Measurements from ENCODE around the gene RGS6. TPM values are rescaled to one million over a fixed set of nuclear protein-coding genes. Genes with fewer than 3 reads are reported as not detected.

Gene RGS6
- total RNA-seq, 1 donor from 2014 or later, result 0.34 TPM

DNA sequence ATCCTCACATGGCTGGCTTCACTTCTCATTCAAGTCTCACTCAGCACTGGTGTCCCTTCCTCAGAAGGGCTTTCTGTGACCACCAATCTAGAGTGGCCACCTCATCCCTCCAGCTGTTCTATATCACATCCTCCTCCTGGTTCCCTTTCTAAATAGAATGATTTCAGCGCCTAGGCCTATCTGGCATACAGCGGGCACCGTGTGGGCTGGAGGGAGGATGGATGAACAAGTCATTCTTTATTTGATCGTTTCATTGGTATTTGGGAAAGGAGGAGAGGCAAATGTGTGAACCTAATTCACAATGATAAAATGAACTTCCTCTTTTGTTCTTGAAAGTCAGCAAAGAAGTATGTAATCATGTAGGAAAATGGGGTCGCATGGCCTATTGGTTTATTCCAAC, 567.5 kb downstream of the RGS6 start:
- peaks cover 3% of the 10 kb centered on the region for H3K4me1 Mint-ChIP-seq (ENCODE audit: low read depth, unreplicated experiment)
- Histone ChIP-seq H3K27ac (ENCODE audit: low read depth, low read length) (no peak overlapping the region), H3K9ac (ENCODE audit: low read length) (no peak overlapping the region), H3K9me3 (ENCODE audit: insufficient read depth, low read depth, low read length) (no peaks in the 10 kb centered on the region), H3K4me3 (ENCODE audit: insufficient read depth, low read depth, low read length) (no peak overlapping the region), H3K79me2 (ENCODE audit: insufficient read depth, low read length) (no peaks in the 10 kb centered on the region), H3K4me1 (ENCODE audit: insufficient read depth, low read length) (no peaks in the 10 kb centered on the region), H3K27me3 (ENCODE audit: insufficient read depth, low read length) (no peaks in the 10 kb centered on the region), H4K20me1 (ENCODE audit: insufficient read depth, low read length) (no peaks in the 10 kb centered on the region), H2AFZ (ENCODE audit: low read depth, low read length) (no peak overlapping the region), H3K4me2 (ENCODE audit: low read length) (no peak overlapping the region), H3K36me3 (ENCODE audit: insufficient read depth, low read length) (no peaks in the 10 kb centered on the region)
- no peak overlapping the region for H3K4me3 Mint-ChIP-seq (ENCODE audit: unreplicated experiment)
- peaks cover 3% of the 10 kb centered on the region for H3K36me3 Mint-ChIP-seq (ENCODE audit: low read depth, unreplicated experiment)
- peaks cover 5% of the 10 kb centered on the region for H3K9me3 Mint-ChIP-seq (ENCODE audit: unreplicated experiment)
- H3K27me3 Mint-ChIP-seq (ENCODE audit: low read depth, unreplicated experiment), result peaks cover 13% of the 10 kb centered on the region
- no peak overlapping the region for H3K27ac Mint-ChIP-seq (ENCODE audit: unreplicated experiment)
- no peak for FAIRE-seq
- TF ChIP-seq CTCF (IDR thresholded peaks at IDR 0.05; ENCODE audit: insufficient read depth, low read depth, low read length), result no peak
- no peak for TF ChIP-seq EZH2 (IDR thresholded peaks at IDR 0.05; ENCODE audit: insufficient read depth, low read length)
- DNase-seq (ENCODE audit: low read depth), result no peak

DNA sequence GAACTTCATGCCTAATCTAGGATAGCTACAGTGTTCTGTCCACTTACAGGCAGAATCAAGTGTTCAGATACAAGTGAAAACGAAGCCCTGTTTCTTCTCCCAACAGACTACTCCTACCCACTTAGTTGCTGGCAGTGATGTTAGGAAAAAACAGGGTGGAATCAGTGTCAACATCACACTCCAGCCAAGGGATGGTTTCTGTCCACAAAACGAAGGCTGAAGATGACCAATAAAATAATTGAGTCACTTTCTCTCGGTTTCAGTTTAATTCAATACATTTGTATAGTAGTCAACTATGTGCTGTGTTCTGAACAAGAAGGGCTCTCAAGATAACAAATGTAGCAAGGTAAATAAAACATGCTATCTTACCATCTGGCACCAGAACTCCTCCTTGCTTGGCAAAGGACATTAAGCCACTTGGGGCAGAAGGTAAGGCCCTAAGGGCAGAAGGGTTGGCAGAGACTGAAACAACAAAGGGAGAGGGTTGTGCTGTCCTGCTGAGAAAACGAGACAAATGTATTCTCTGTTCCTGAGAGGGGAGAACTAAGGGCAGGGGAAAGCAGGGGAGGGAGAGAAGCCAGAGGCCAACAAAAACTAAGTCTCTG, 568.1 kb downstream of the RGS6 start:
- DNase-seq (ENCODE audit: low read depth) (no peak), FAIRE-seq (no peak)
- Mint-ChIP-seq H3K36me3 (ENCODE audit: low read depth, unreplicated experiment) (peaks cover 3% of the 10 kb centered on the region), H3K9me3 (ENCODE audit: unreplicated experiment) (peaks cover 5% of the 10 kb centered on the region), H3K27ac (ENCODE audit: unreplicated experiment) (no peak overlapping the region), H3K4me1 (ENCODE audit: low read depth, unreplicated experiment) (peaks cover 3% of the 10 kb centered on the region), H3K4me3 (ENCODE audit: unreplicated experiment) (no peak overlapping the region), H3K27me3 (ENCODE audit: low read depth, unreplicated experiment) (peaks cover 13% of the 10 kb centered on the region)
- H3K27ac ChIP-seq (ENCODE audit: low read depth, low read length), result no peak overlapping the region
- no peak overlapping the region for H3K4me3 ChIP-seq (ENCODE audit: insufficient read depth, low read depth, low read length)
- H3K27me3 ChIP-seq (ENCODE audit: insufficient read depth, low read length), result no peaks in the 10 kb centered on the region
- H3K9ac ChIP-seq (ENCODE audit: low read length), result no peak overlapping the region
- no peaks in the 10 kb centered on the region for H3K9me3 ChIP-seq (ENCODE audit: insufficient read depth, low read depth, low read length)
- no peak overlapping the region for H3K4me2 ChIP-seq (ENCODE audit: low read length)
- no peaks in the 10 kb centered on the region for H3K79me2 ChIP-seq (ENCODE audit: insufficient read depth, low read length)
- H2AFZ ChIP-seq (ENCODE audit: low read depth, low read length), result no peak overlapping the region
- no peaks in the 10 kb centered on the region for H4K20me1 ChIP-seq (ENCODE audit: insufficient read depth, low read length)
- no peaks in the 10 kb centered on the region for H3K4me1 ChIP-seq (ENCODE audit: insufficient read depth, low read length)
- no peak for TF ChIP-seq EZH2 (IDR thresholded peaks at IDR 0.05; ENCODE audit: insufficient read depth, low read length)
- TF ChIP-seq CTCF (IDR thresholded peaks at IDR 0.05; ENCODE audit: insufficient read depth, low read depth, low read length), result no peak
- no peaks in the 10 kb centered on the region for H3K36me3 ChIP-seq (ENCODE audit: insufficient read depth, low read length)

DNA sequence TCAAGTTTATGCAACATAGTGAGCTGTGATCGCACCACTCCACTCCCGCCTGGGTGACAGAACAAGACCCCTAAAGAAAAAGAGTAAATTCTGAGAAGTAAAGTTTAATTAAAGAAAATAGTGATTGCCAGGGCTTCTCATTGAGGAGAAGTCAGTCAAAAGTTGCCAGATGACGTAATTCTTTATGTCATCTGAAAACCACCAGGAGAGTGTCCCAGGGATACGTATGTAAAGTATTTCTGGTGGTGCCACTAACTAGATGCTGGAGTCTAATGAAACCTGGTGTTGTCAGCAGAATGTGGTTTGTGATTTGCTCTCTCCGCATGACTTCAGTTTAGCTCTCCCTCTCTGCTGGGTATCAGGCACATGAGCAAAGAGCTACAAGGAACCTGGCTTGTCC, 569.2 kb downstream of the RGS6 start:
- H3K4me2 ChIP-seq (ENCODE audit: low read length), result no peak overlapping the region
- Mint-ChIP-seq H3K9me3 (ENCODE audit: unreplicated experiment) (peaks cover 5% of the 10 kb centered on the region), H3K36me3 (ENCODE audit: low read depth, unreplicated experiment) (peaks cover 3% of the 10 kb centered on the region), H3K27me3 (ENCODE audit: low read depth, unreplicated experiment) (peaks cover 13% of the 10 kb centered on the region), H3K4me1 (ENCODE audit: low read depth, unreplicated experiment) (peaks cover 3% of the 10 kb centered on the region), H3K4me3 (ENCODE audit: unreplicated experiment) (no peak overlapping the region), H3K27ac (ENCODE audit: unreplicated experiment) (no peak overlapping the region)
- TF ChIP-seq EZH2 (IDR thresholded peaks at IDR 0.05; ENCODE audit: insufficient read depth, low read length) (no peak), CTCF (IDR thresholded peaks at IDR 0.05; ENCODE audit: insufficient read depth, low read depth, low read length) (no peak)
- H3K27ac ChIP-seq (ENCODE audit: low read depth, low read length), result no peak overlapping the region
- no peak overlapping the region for H3K4me3 ChIP-seq (ENCODE audit: insufficient read depth, low read depth, low read length)
- no peak overlapping the region for H3K9ac ChIP-seq (ENCODE audit: low read length)
- DNase-seq (ENCODE audit: low read depth), result no peak
- H4K20me1 ChIP-seq (ENCODE audit: insufficient read depth, low read length), result no peaks in the 10 kb centered on the region
- no peak overlapping the region for H2AFZ ChIP-seq (ENCODE audit: low read depth, low read length)
- H3K27me3 ChIP-seq (ENCODE audit: insufficient read depth, low read length), result no peaks in the 10 kb centered on the region
- no peaks in the 10 kb centered on the region for H3K79me2 ChIP-seq (ENCODE audit: insufficient read depth, low read length)
- no peaks in the 10 kb centered on the region for H3K4me1 ChIP-seq (ENCODE audit: insufficient read depth, low read length)
- no peaks in the 10 kb centered on the region for H3K36me3 ChIP-seq (ENCODE audit: insufficient read depth, low read length)
- FAIRE-seq, result no peak
- H3K9me3 ChIP-seq (ENCODE audit: insufficient read depth, low read depth, low read length), result no peaks in the 10 kb centered on the region

Measured in astrocyte (in vitro differentiated cells and primary cell).